BJ (cell line): Measurements from ENCODE around the gene ENTPD3. TPM values are rescaled to one million over a fixed set of nuclear protein-coding genes. Genes with fewer than 3 reads are reported as not detected.

Experiments used
- CTCF ChIA-PET: fragments of 350-600 bp; formaldehyde crosslinking; extraction: SDS; loops from one replicate; lab custom pipeline; 2021; ENCODE audit warnings: antibody characterized with exemption, inconsistent platforms; lab: Yijun Ruan, JAX
- POLR2A ChIA-PET: fragments of 300-600 bp; sonication (Branson Sonifier 250); formaldehyde crosslinking; extraction: SDS; loops from one replicate; lab custom pipeline; 2021; ENCODE audit warnings: antibody characterized with exemption; lab: Charles Lee
- DNase-seq: peaks from one replicate; pipeline ENCODE4 v3.0.0-alpha.2; 2011; ENCODE audit warnings: low read depth
- H3K27me3 ChIP-seq: 2 replicates; pipeline ENCODE4 v1.6.0; 2011; ENCODE audit warnings: low read length; ENCODE audit not compliant: control insufficient read depth, insufficient read depth
- H3K36me3 ChIP-seq: 2 replicates; pipeline ENCODE4 v1.5.1; 2011; ENCODE audit warnings: low read length; ENCODE audit not compliant: control insufficient read depth, insufficient read depth
- H3K4me3 ChIP-seq: 2 replicates; pipeline ENCODE4 v1.5.1; 2011; ENCODE audit warnings: low read depth, mild to moderate bottlenecking, control low read depth, low read length
- CTCF ChIP-seq: IDR thresholded peaks from 2 replicates; pipeline ENCODE4 v1.5.1; 2011; ENCODE audit warnings: low read depth, mild to moderate bottlenecking, control low read depth, inconsistent platforms, low read length, moderate library complexity; ENCODE audit not compliant: insufficient read depth
- polyA plus RNA-seq: library from polyadenylated mRNA; depleted of rRNA; stranded (reverse); fragments of >200 nt; gene quantifications from 2 replicates; pipeline ENCODE4 v1.2.3, GENCODE V29; 2011; rRNA removed

Gene ENTPD3
- polyA plus RNA-seq, 1 experiment = not detected

DNA sequence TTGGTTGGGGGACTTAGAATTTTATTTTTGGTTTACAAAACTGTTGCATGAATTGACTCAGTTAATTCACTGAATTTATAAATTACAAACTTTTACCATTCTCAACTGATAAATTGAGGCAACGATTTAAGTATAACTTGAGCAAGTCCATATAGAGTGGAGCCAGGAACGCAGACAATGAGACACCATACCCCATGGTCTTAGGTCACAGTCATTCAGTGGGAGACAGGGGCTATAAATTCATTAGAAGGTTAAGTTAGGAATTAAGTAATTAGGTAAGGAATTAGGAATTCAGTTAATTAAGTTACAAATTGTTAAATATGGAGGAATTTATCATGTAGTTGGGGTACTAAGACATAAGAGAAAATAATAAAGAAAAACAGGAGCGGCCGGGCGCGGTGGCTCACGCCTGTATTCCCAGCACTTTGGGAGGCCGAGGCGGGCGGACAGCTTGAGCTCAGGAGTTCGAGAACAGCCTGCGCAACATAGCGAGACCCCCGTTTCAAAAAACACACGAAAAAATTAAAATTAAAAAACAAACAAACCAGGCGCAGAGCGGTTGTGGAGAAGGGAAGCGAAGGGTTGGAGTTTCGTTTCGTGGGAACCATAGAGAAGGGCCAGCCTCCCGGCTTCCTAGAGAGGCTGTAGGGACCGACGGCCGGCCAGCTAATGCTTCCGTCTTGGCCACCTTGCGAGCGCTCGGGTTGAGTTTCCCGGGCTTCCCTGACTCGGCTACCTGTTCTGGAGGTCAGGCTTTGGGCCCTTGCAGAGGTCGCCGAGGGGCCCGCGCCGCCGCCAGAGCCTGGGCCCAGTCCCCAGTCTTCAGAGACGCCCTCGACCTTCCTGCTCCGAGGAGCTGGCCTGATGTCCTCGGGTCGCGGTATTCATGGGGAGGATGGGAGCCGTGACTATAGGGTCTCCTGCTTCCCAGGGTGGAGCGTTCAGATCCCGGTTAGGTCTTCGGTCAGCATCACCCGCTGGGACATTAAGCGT lies 89.8 kb downstream of the ENTPD3 start, which contains the start of gene ZNF619:
TSS of gene ZNF619 (plus strand) at position 645 of the 993 bp plus-strand sequence. CDS start 858 bp downstream, outside the sequence.
- ChIA-PET CTCF (interaction anchor here (0.6 to 1.2 kb wide), 2 partner anchors 25 to 1711 kb away, joined by 3 to 4 read pairs; no protein-coding TSS in a partner anchor), POLR2A (no interaction called here)
- DNase-seq = peak; percentile 13
- Histone ChIP-seq H3K36me3 (peaks cover 3% of the 10 kb centered on the region), H3K4me3 (peak within 1 kb of the TSS; percentile 84), H3K27me3 (no peaks in the 10 kb centered on the region)
- no peak for TF ChIP-seq CTCF

GRCh38 chr3:40477666-40478065 lies 90.7 kb downstream of the ENTPD3 start:
- CTCF ChIA-PET = interaction anchor here (0.6 to 1.3 kb wide), 3 partner anchors 25 to 1710 kb away, joined by 3 to 4 read pairs (median 4); partner anchors contain the start of gene ZNF620
- TF ChIP-seq CTCF = no peak

More at GRCh38 chr3:40477666-40478065, 90.7 kb downstream of the ENTPD3 start:
- H3K27me3 ChIP-seq = no peaks in the 10 kb centered on the region
- H3K36me3 ChIP-seq = peaks cover 5% of the 10 kb centered on the region
- DNase-seq = no peak
- H3K4me3 ChIP-seq = peak overlapping the region; percentile 84
- POLR2A ChIA-PET = no interaction called here

Other genes with a start within 250 kb of the ENTPD3 start
- gene EIF1B, start 77.5 kb upstream of the ENTPD3 start, polyA plus RNA-seq = 18.6 and 38.9 TPM in 2 replicates
- gene RPL14, start 70.2 kb downstream of the ENTPD3 start, polyA plus RNA-seq = 437 and 635 TPM in 2 replicates
- gene ZNF619, start 89.9 kb downstream of the ENTPD3 start, polyA plus RNA-seq = 3.0 and 4.3 TPM in 2 replicates
- gene ZNF620, start 118.9 kb downstream of the ENTPD3 start, polyA plus RNA-seq = 0.27 and 0.37 TPM in 2 replicates
- gene ZNF621, start 137.8 kb downstream of the ENTPD3 start, polyA plus RNA-seq = 13.2 and 17.3 TPM in 2 replicates